H9 (cell line): ENCODE results near the gene GCSH. TPM values are rescaled to one million over a fixed set of nuclear protein-coding genes. Genes with fewer than 3 reads are reported as not detected.

Source experiments
- DNase-seq: peaks from one replicate; pipeline ENCODE4 v3.0.0-alpha.2; 2017
- H2AFZ ChIP-seq: one replicate; pipeline ENCODE4 v1.6.1; 2013; ENCODE audit warnings: mild to moderate bottlenecking, low read length, control low read depth, moderate library complexity
- H2AK5ac ChIP-seq: 2 replicates; pipeline ENCODE4 v1.6.1; 2013; ENCODE audit warnings: low read length, control low read depth, mixed read lengths; ENCODE audit not compliant: insufficient read length
- H2BK120ac ChIP-seq: one replicate; pipeline ENCODE4 v1.6.1; 2013; ENCODE audit warnings: low read depth, mild to moderate bottlenecking, low read length, control low read depth, inconsistent platforms; ENCODE audit not compliant: poor library complexity, severe bottlenecking
- H2BK12ac ChIP-seq: 2 replicates; pipeline ENCODE4 v1.6.1; 2013; ENCODE audit warnings: low read length, control low read depth, mixed read lengths, low read depth; ENCODE audit not compliant: insufficient read length
- H2BK15ac ChIP-seq: 2 replicates; pipeline ENCODE4 v1.6.1; 2013; ENCODE audit warnings: low read depth, low read length, control low read depth
- H2BK20ac ChIP-seq: one replicate; pipeline ENCODE4 v1.6.1; 2013; ENCODE audit warnings: low read depth, mild to moderate bottlenecking, low read length, control low read depth, inconsistent platforms; ENCODE audit not compliant: poor library complexity, severe bottlenecking
- H2BK5ac ChIP-seq: 2 replicates; pipeline ENCODE4 v1.6.1; 2013; ENCODE audit warnings: low read length, control low read depth, mixed read lengths; ENCODE audit not compliant: insufficient read length
- H3K14ac ChIP-seq: 2 replicates; pipeline ENCODE4 v1.6.1; 2013; ENCODE audit warnings: low read length, control low read depth; ENCODE audit not compliant: insufficient read depth
- H3K18ac ChIP-seq: 2 replicates; pipeline ENCODE4 v1.6.1; 2013; ENCODE audit warnings: low read depth, mild to moderate bottlenecking, mixed read lengths, low read length, control low read depth; ENCODE audit not compliant: insufficient read length
- H3K23ac ChIP-seq: 2 replicates; pipeline ENCODE4 v1.6.1; 2013; ENCODE audit warnings: low read length, control low read depth, mixed read lengths, low read depth; ENCODE audit not compliant: insufficient read length
- H3K23me2 ChIP-seq: 2 replicates; pipeline ENCODE4 v1.6.1; 2013; ENCODE audit warnings: low read depth, mild to moderate bottlenecking, mixed read lengths, low read length, control low read depth; ENCODE audit not compliant: insufficient read length, poor library complexity, severe bottlenecking
- H3K27ac ChIP-seq: 2 replicates; pipeline ENCODE4 v1.5.1; 2013; ENCODE audit warnings: low read length, control low read depth, mixed read lengths, low read depth; ENCODE audit not compliant: insufficient read length
- H3K27me3 ChIP-seq: 2 replicates; pipeline ENCODE4 v1.6.1; 2013; ENCODE audit warnings: low read length, control low read depth, inconsistent platforms; ENCODE audit not compliant: insufficient read depth
- H3K4ac ChIP-seq: 2 replicates; pipeline ENCODE4 v1.6.1; 2013; ENCODE audit warnings: low read depth, mild to moderate bottlenecking, control low read depth, inconsistent platforms, low read length, moderate library complexity
- H3K4me1 ChIP-seq: 2 replicates; pipeline ENCODE4 v1.6.1; 2013; ENCODE audit warnings: low read length, control low read depth, inconsistent platforms; ENCODE audit not compliant: insufficient read depth
- H3K4me2 ChIP-seq: 2 replicates; pipeline ENCODE4 v1.6.1; 2013; ENCODE audit warnings: low read length, control low read depth, mixed read lengths; ENCODE audit not compliant: insufficient read length, insufficient read depth
- H3K56ac ChIP-seq: 2 replicates; pipeline ENCODE4 v1.6.1; 2013; ENCODE audit warnings: low read depth, mild to moderate bottlenecking, mixed read lengths, low read length, control low read depth; ENCODE audit not compliant: insufficient read length
- H3K79me1 ChIP-seq: 2 replicates; pipeline ENCODE4 v1.6.1; 2013; ENCODE audit warnings: low read depth, mild to moderate bottlenecking, moderate library complexity, low read length, control low read depth, inconsistent platforms; ENCODE audit not compliant: insufficient read depth, poor library complexity, severe bottlenecking
- H3K79me2 ChIP-seq: 2 replicates; pipeline ENCODE4 v1.6.1; 2013; ENCODE audit warnings: low read length, control low read depth, inconsistent platforms; ENCODE audit not compliant: insufficient read depth
- H3K9ac ChIP-seq: 2 replicates; pipeline ENCODE4 v1.6.1; 2013; ENCODE audit warnings: low read length, control low read depth, mixed read lengths; ENCODE audit not compliant: insufficient read length; ENCODE audit errors: extremely low read depth
- H3K9me3 ChIP-seq: one replicate; pipeline ENCODE4 v1.6.1; 2013; ENCODE audit warnings: low read depth, low read length, inconsistent platforms; ENCODE audit not compliant: control insufficient read depth
- H3T11ph ChIP-seq: one replicate; pipeline ENCODE4 v1.6.1; 2013; ENCODE audit warnings: mild to moderate bottlenecking, low read length, control low read depth, inconsistent platforms
- H4K20me1 ChIP-seq: one replicate; pipeline ENCODE4 v1.6.1; 2013; ENCODE audit not compliant: control insufficient read depth, insufficient read length, insufficient read depth
- H4K5ac ChIP-seq: 2 replicates; pipeline ENCODE4 v1.6.1; 2013; ENCODE audit warnings: low read depth, mild to moderate bottlenecking, mixed read lengths, low read length, control low read depth; ENCODE audit not compliant: insufficient read length
- H4K8ac ChIP-seq: replicated peaks from 2 replicates; pipeline ENCODE4 v1.6.1; 2013; ENCODE audit warnings: low read length, control low read depth, mixed read lengths, low read depth; ENCODE audit not compliant: insufficient read length
- H4K91ac ChIP-seq: 2 replicates; pipeline ENCODE4 v1.6.1; 2013; ENCODE audit warnings: low read depth, mild to moderate bottlenecking, moderate library complexity, mixed read lengths, low read length, control low read depth; ENCODE audit not compliant: insufficient read length
- H3K27ac Mint-ChIP-seq, 3 experiments: 2 replicates in 2 of 3; 3 replicates in 1 of 3; pipeline ENCODE4 v1.8.0; 2020 to 2021; ENCODE audit warnings: mixed read lengths in 3 of 3, mild to moderate bottlenecking in 1 of 3, moderate library complexity in 1 of 3
- H3K27me3 Mint-ChIP-seq: 2 replicates; pipeline ENCODE4 v1.8.0; 2021; ENCODE audit warnings: low read depth, mild to moderate bottlenecking, moderate library complexity, mixed read lengths
- H3K36me3 Mint-ChIP-seq, 3 experiments: 2 replicates in 2 of 3; 3 replicates in 1 of 3; pipeline ENCODE4 v1.8.0; 2020 to 2021; ENCODE audit warnings: low read depth in 3 of 3, mixed read lengths in 3 of 3; ENCODE audit not compliant: insufficient read depth in 1 of 3
- H3K4me1 Mint-ChIP-seq, 2 experiments: 2 replicates each; pipeline ENCODE4 v1.8.0; 2020; ENCODE audit warnings: mixed read lengths in 2 of 2
- H3K4me3 Mint-ChIP-seq, 2 experiments: 2 replicates in 1 of 2; 3 replicates in 1 of 2; pipeline ENCODE4 v1.8.0; 2020 to 2021; ENCODE audit warnings: mild to moderate bottlenecking in 2 of 2, mixed read lengths in 2 of 2, moderate library complexity in 1 of 2
- H3K9me3 Mint-ChIP-seq, 2 experiments: 2 replicates in 1 of 2; 3 replicates in 1 of 2; pipeline ENCODE4 v1.8.0; 2020; ENCODE audit warnings: mild to moderate bottlenecking in 2 of 2, mixed read lengths in 2 of 2, moderate library complexity in 1 of 2
- WGBS: extraction: QIAGEN DNeasy Blood & Tissue Kit; methylation state at CpG from one replicate; pipeline ENCODE4 v1.1.7; 2013; ENCODE audit warnings: missing lambda C conversion rate, low lambda C conversion rate, mixed read lengths; ENCODE audit not compliant: insufficient read length; ENCODE audit errors: extremely low coverage; 5-methylcytosine and 5-hydroxymethylcytosine counted together
- total RNA-seq: library from RNA; stranded (reverse); gene quantifications from 2 replicates; pipeline ENCODE4 v1.2.1, GENCODE V29; 2021
- TF ChIP-seq, protein P1 (sequence below): fragments of 200-600 bp; sonication (generic); conservative IDR thresholded peaks from 3 replicates; pipeline ENCODE4 v1.8.0; 2021; ENCODE audit warnings: antibody characterized with exemption, mild to moderate bottlenecking

Gene GCSH
- total RNA-seq, 1 experiment from 2014 or later, result 87.4 TPM

DNA sequence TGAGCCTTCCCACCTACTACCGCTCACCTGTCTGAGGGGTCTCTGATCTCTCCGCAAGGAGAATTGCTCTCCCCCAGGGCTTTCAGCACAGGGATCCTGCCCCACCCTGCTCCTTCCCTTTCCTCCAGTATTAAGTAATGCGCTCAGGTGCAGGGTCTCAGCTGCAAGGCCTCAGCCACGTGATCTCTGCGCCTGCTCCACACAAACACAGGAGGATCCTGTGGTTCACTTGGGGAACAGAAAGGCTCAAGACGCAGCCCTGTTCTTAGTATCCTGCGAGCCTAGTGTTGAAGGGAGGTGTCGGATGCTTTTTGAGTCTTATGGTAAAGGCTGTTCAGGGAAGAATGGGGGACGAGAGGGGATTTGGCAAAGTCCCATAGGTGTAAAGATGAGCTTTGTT lies 41.6 kb upstream of the GCSH start:
- no peak overlapping the region for H2BK120ac ChIP-seq
- no peak overlapping the region for H3K23ac ChIP-seq
- H3K9me3 ChIP-seq, result no peaks in the 10 kb centered on the region
- H3K4me1 ChIP-seq, result no peaks in the 10 kb centered on the region; the same call in 1 of the 2 replicates
- no peaks in the 10 kb centered on the region for H3K79me1 ChIP-seq
- no peaks in the 10 kb centered on the region; the same call in none of the 2 replicates for H3K27me3 Mint-ChIP-seq
- H3K27ac ChIP-seq, result no peak overlapping the region
- H2BK12ac ChIP-seq, result no peak overlapping the region
- H4K91ac ChIP-seq, result no peak overlapping the region
- no peak overlapping the region for H4K5ac ChIP-seq
- H3K18ac ChIP-seq, result peak overlapping the region; percentile 7
- peak overlapping the region; percentile 1 for H2BK20ac ChIP-seq
- TF ChIP-seq, protein P1, sequence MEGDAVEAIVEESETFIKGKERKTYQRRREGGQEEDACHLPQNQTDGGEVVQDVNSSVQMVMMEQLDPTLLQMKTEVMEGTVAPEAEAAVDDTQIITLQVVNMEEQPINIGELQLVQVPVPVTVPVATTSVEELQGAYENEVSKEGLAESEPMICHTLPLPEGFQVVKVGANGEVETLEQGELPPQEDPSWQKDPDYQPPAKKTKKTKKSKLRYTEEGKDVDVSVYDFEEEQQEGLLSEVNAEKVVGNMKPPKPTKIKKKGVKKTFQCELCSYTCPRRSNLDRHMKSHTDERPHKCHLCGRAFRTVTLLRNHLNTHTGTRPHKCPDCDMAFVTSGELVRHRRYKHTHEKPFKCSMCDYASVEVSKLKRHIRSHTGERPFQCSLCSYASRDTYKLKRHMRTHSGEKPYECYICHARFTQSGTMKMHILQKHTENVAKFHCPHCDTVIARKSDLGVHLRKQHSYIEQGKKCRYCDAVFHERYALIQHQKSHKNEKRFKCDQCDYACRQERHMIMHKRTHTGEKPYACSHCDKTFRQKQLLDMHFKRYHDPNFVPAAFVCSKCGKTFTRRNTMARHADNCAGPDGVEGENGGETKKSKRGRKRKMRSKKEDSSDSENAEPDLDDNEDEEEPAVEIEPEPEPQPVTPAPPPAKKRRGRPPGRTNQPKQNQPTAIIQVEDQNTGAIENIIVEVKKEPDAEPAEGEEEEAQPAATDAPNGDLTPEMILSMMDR, result no peak
- H3K4me3 Mint-ChIP-seq, result no peak overlapping the region
- H3K36me3 Mint-ChIP-seq, result no peaks in the 10 kb centered on the region
- no peaks in the 10 kb centered on the region for H3K79me2 ChIP-seq
- H3K4me2 ChIP-seq, result no peak overlapping the region
- H2BK15ac ChIP-seq, result no peak overlapping the region
- no peak overlapping the region; the same call in 1 of the 2 replicates for H3K14ac ChIP-seq
- no peaks in the 10 kb centered on the region for H4K20me1 ChIP-seq
- no peak overlapping the region for H3K4ac ChIP-seq
- H3K27me3 ChIP-seq, result no peaks in the 10 kb centered on the region
- no peak overlapping the region for H3K9ac ChIP-seq
- H3T11ph ChIP-seq, result no peak overlapping the region
- H3K27ac Mint-ChIP-seq, result peak overlapping the region in 1 of 3 experiments; percentile 9; a peak in 1 of 7 replicates
- H3K9me3 Mint-ChIP-seq, result no peaks in the 10 kb centered on the region
- H4K8ac ChIP-seq, result no peak overlapping the region
- no CpG with 5 or more reads among the region's 9 CpGs for WGBS
- H2BK5ac ChIP-seq, result no peak overlapping the region
- H3K23me2 ChIP-seq, result no peaks in the 10 kb centered on the region
- peaks cover 12 to 19% of the 10 kb centered on the region in 2 experiments for H3K4me1 Mint-ChIP-seq
- no peak overlapping the region for H2AFZ ChIP-seq
- DNase-seq, result no peak
- no peak overlapping the region for H3K56ac ChIP-seq
- no peak overlapping the region for H2AK5ac ChIP-seq
